K562 (cell line): ENCODE data around the gene DCTN2. TPM values are rescaled to one million over a fixed set of nuclear protein-coding genes. Genes with fewer than 3 reads are reported as not detected.

Source experiments
- ATAC-seq: fragments of 200-7000 bp; cut with Tn5 transposase; 3 replicates; pipeline ENCODE4 v1.9.1; 2020; ENCODE audit warnings: moderate library complexity
- BruUV-seq: library from RNA; stranded (reverse); fragments of 400-500 nt; replicated peaks from 2 replicates; lab custom pipeline; 2021; lab: Mats Ljungman, UMichigan
- CTCF ChIA-PET: fragments of 300-600 bp; formaldehyde crosslinking; extraction: SDS; loops from one replicate; lab custom pipeline; 2021; ENCODE audit warnings: low intra/inter-chr PET ratio; lab: Yijun Ruan, JAX
- POLR2A ChIA-PET: fragments of 300-600, 350-650 bp; sonication (Branson Sonifier 250); formaldehyde crosslinking; extraction: SDS; loops from one replicate; lab custom pipeline; 2021; ENCODE audit warnings: antibody characterized with exemption, inconsistent platforms; lab: Yijun Ruan, JAX
- DNase-seq, 4 experiments: peaks; one replicate each; pipeline versions ENCODE4 v3.0.0 to v3.0.0-alpha.2; 2011 to 2018; ENCODE audit warnings: low spot score in 3 of 4, mixed read lengths in 3 of 4; ENCODE audit errors: extremely low read depth in 1 of 4
- FAIRE-seq: peaks from 2 replicates; lab custom pipeline; 2011; peaks lifted over from hg19 to GRCh38; lab: Jason Lieb, UNC
- H2AFZ ChIP-seq: 2 replicates; pipeline ENCODE4 v1.6.0; 2011; ENCODE audit warnings: low read depth, low read length, control low read depth, inconsistent platforms
- H3K27ac ChIP-seq: fragments of 200-600 bp; 3 replicates; pipeline ENCODE4 v1.8.0; 2011; ENCODE audit warnings: low read depth, mild to moderate bottlenecking, control low read depth, inconsistent platforms, low read length, moderate library complexity, mixed read lengths; ENCODE audit errors: extremely low read depth
- H3K27me3 ChIP-seq, 2 experiments: fragments of 300-600 bp in 1 of 2; 2 replicates in 1 of 2; 3 replicates in 1 of 2; pipeline versions ENCODE4 v1.6.0 to v1.8.0; 2011; ENCODE audit warnings: inconsistent platforms in 2 of 2, low read length in 2 of 2, mild to moderate bottlenecking in 1 of 2, mixed read lengths in 1 of 2, moderate library complexity in 1 of 2; ENCODE audit not compliant: control insufficient read depth in 2 of 2, insufficient read depth in 2 of 2
- H3K36me3 ChIP-seq: fragments of 300-600 bp; 3 replicates; pipeline ENCODE4 v1.8.0; 2011; ENCODE audit warnings: mild to moderate bottlenecking, low read length, inconsistent platforms; ENCODE audit not compliant: control insufficient read depth, insufficient read depth
- H3K4me1 ChIP-seq, 2 experiments: fragments of 200-600 bp in 1 of 2; replicated peaks in 1 of 2; 2 replicates in 1 of 2; 3 replicates in 1 of 2; pipeline versions ENCODE4 v1.5.1 to v1.8.0; 2011; ENCODE audit warnings: inconsistent platforms in 2 of 2, low read length in 2 of 2, mild to moderate bottlenecking in 1 of 2, mixed read lengths in 1 of 2, moderate library complexity in 1 of 2; ENCODE audit not compliant: control insufficient read depth in 2 of 2, insufficient read depth in 2 of 2
- H3K4me2 ChIP-seq: 2 replicates; pipeline ENCODE4 v1.6.1; 2011; ENCODE audit warnings: low read length, control low read depth, inconsistent platforms, mixed read lengths; ENCODE audit not compliant: insufficient read depth
- H3K4me3 ChIP-seq: fragments of 200-600 bp; sonication (generic), shearing (Covaris generic); 2 replicates; pipeline ENCODE4 v1.5.1; 2016; ENCODE audit warnings: control low read depth, inconsistent platforms
- H3K79me2 ChIP-seq: fragments of 200-600 bp; 3 replicates; pipeline ENCODE4 v1.8.0; 2011; ENCODE audit warnings: low read length, inconsistent platforms; ENCODE audit not compliant: control insufficient read depth, insufficient read depth
- H3K9ac ChIP-seq, 2 experiments: 2 replicates each; pipeline versions ENCODE4 v1.6.0 to v1.6.1; 2011; ENCODE audit warnings: low read depth in 2 of 2, low read length in 2 of 2, control low read depth in 1 of 2, inconsistent platforms in 1 of 2, mild to moderate bottlenecking in 1 of 2, mixed read lengths in 1 of 2; ENCODE audit not compliant: insufficient read depth in 1 of 2
- H3K9me1 ChIP-seq: one replicate; pipeline ENCODE4 v1.6.0; 2011; ENCODE audit warnings: inconsistent platforms, mild to moderate bottlenecking, low read length, moderate library complexity; ENCODE audit not compliant: control insufficient read depth, insufficient read depth
- H3K9me3 ChIP-seq: replicated peaks from 2 replicates; pipeline ENCODE4 v1.5.1; 2011; ENCODE audit warnings: low read depth, low read length, inconsistent platforms; ENCODE audit not compliant: control insufficient read depth, insufficient read depth
- H4K20me1 ChIP-seq: replicated peaks from 2 replicates; pipeline ENCODE4 v1.6.1; 2011; ENCODE audit warnings: low read length, inconsistent platforms, mixed read lengths; ENCODE audit not compliant: control insufficient read depth, insufficient read depth
- HMG20A ChIP-seq: fragments of 450-650 bp; formaldehyde crosslinking; conservative IDR thresholded peaks from 2 replicates; pipeline ENCODE4 v1.4.0; 2020; ENCODE audit warnings: mild to moderate bottlenecking, mixed read lengths
- KDM5B ChIP-seq: fragments of 200-600 bp; sonication (generic); IDR thresholded peaks from 2 replicates; pipeline ENCODE4 v1.6.1; 2012; ENCODE audit warnings: low read depth, mild to moderate bottlenecking, moderate library complexity, low read length, control low read depth, inconsistent platforms; ENCODE audit not compliant: insufficient replicate concordance
- KLF10 ChIP-seq: fragments of 250-450 bp; sonication (Bioruptor Pico); IDR thresholded peaks from 2 replicates; pipeline ENCODE4 v1.6.1; 2021; ENCODE audit warnings: matching md5 sums
- MTA1 ChIP-seq: fragments of 450-650 bp; IDR thresholded peaks from 2 replicates; pipeline ENCODE4 v1.6.1; 2017; ENCODE audit warnings: borderline replicate concordance
- NCOR1 ChIP-seq: fragments of 450-650 bp; IDR thresholded peaks from 2 replicates; pipeline ENCODE4 v1.6.1; 2016; ENCODE audit warnings: mild to moderate bottlenecking, moderate library complexity
- NFIC ChIP-seq: fragments of 450-650 bp; IDR thresholded peaks from 2 replicates; pipeline ENCODE4 v1.6.1; 2017; ENCODE audit warnings: mild to moderate bottlenecking, inconsistent platforms
- RBM14 ChIP-seq: fragments of 200-400 bp; formaldehyde crosslinking; IDR thresholded peaks from 2 replicates; pipeline ENCODE4 v1.6.1; 2018; ENCODE audit warnings: low read depth, mild to moderate bottlenecking, low read length, moderate library complexity, borderline replicate concordance; ENCODE audit not compliant: insufficient read depth
- TBP ChIP-seq: optimal IDR thresholded peaks from 2 replicates; pipeline ENCODE3; 2011; ENCODE audit warnings: low read depth, low read length, improper control_type of control experiment
- XRCC4 ChIP-seq: IDR thresholded peaks from one replicate; pipeline ENCODE4 v1.6.1; 2011; ENCODE audit not compliant: insufficient read depth, insufficient read length; ENCODE audit errors: extremely low read depth
- YY1 ChIP-seq, 3 experiments: IDR thresholded peaks; 2 replicates each; pipeline ENCODE4 v1.6.1; 2011; ENCODE audit warnings: low read length in 2 of 3, mild to moderate bottlenecking in 2 of 3, moderate library complexity in 2 of 3, borderline replicate concordance in 1 of 3, control low read depth in 1 of 3, low read depth in 1 of 3; ENCODE audit not compliant: insufficient read depth in 3 of 3, insufficient replicate concordance in 2 of 3, control insufficient read depth in 1 of 3, insufficient read length in 1 of 3; ENCODE audit errors: extremely low read depth in 1 of 3
- ZC3H11A ChIP-seq: IDR thresholded peaks from 2 replicates; pipeline ENCODE4 v1.6.1; 2012; ENCODE audit warnings: low read depth, low read length, improper control_type of control experiment
- ZNF324 ChIP-seq: fragments of 250-450 bp; sonication (Bioruptor Pico); IDR thresholded peaks from 2 replicates; pipeline ENCODE4 v1.4.0; 2020; ENCODE audit warnings: mild to moderate bottlenecking
- ZNF79 ChIP-seq: fragments of 250-450 bp; sonication (Bioruptor Pico); IDR thresholded peaks from 2 replicates; pipeline ENCODE4 v1.4.0; 2020; ENCODE audit warnings: low read depth, mild to moderate bottlenecking, moderate library complexity
- WGBS: fragments of 100-300 bp; shearing (Covaris generic); methylation state at CpG from one replicate; pipeline ENCODE4 v1.1.6; 2016; ENCODE audit warnings: low coverage, mixed read lengths; ENCODE audit not compliant: insufficient coverage; ENCODE audit errors: missing lambda C conversion rate; 5-methylcytosine and 5-hydroxymethylcytosine counted together
- in situ Hi-C: fragments of 300-500 bp; cut with MboI; formaldehyde crosslinking; loops from 4 replicates; pipeline ENCODE4 v1.15.0; 2018; ENCODE audit warnings: inconsistent platforms, mixed read lengths
- intact Hi-C: fragments of 100-400 bp; cut with micrococcal nuclease; formaldehyde crosslinking; loops from 2 replicates; pipeline ENCODE4 v1.14.2; 2022
- polyA plus RNA-seq, 8 experiments: library from polyadenylated mRNA; depleted of rRNA in 4 of 8; stranded (reverse) in 5 of 8; unstranded in 3 of 8; fragments of >200 nt; fragmentation: Nextera tagmentation in 2 of 8; fragmentation: Illumina TruSeq in 1 of 8; extraction: Ambion mirVana in 2 of 8; extraction: Trizol in 1 of 8; gene quantifications; 2 replicates each; pipeline versions ENCODE4 v1.2.1 to v1.2.3, GENCODE V29; 2011 to 2014; ENCODE audit warnings: inconsistent platforms in 1 of 8, missing spikeins in 1 of 8
- total RNA-seq, 7 experiments: library from RNA; depleted of rRNA in 6 of 7; stranded (reverse); fragments of >200 nt in 6 of 7; fragmentation: Illumina TruSeq in 2 of 7; extraction: Trizol in 2 of 7; gene quantifications; 2 replicates each; pipeline versions ENCODE4 v1.2.1 to v1.2.3, GENCODE V29; 2011 to 2021; ENCODE audit warnings: low replicate concordance in 1 of 7
- TF ChIP-seq, protein P1 (sequence below): fragments of 250-450 bp; sonication (Bioruptor Pico); IDR thresholded peaks from 2 replicates; pipeline ENCODE4 v1.4.0; 2020; ENCODE audit warnings: mild to moderate bottlenecking
- TF ChIP-seq, protein P2 (sequence below), 2 experiments: fragments of 450-650 bp in 1 of 2; sonication (generic) in 1 of 2; formaldehyde crosslinking; conservative IDR thresholded peaks; 2 replicates each; pipeline versions ENCODE4 v1.4.0 to v1.8.1; 2020 to 2022; ENCODE audit warnings: mild to moderate bottlenecking in 1 of 2, missing genetic modification reagents in 1 of 2
- TF ChIP-seq, protein P3 (sequence below): fragments of 250-450 bp; sonication (Bioruptor Pico); IDR thresholded peaks from 2 replicates; pipeline ENCODE4 v1.5.0; 2021
- TF ChIP-seq, protein P4 (sequence below): fragments of 250-450 bp; sonication (Bioruptor Pico); IDR thresholded peaks from 2 replicates; pipeline ENCODE4 v1.8.0; 2021; ENCODE audit warnings: moderate library complexity, mild to moderate bottlenecking, inconsistent platforms

Gene DCTN2
- total and polyA plus RNA-seq, 9 of the 15 experiments (the other 6 are each of a cell fraction or from before 2014, with no cell fraction given) = 43.6 to 270 (median 125) TPM

DNA sequence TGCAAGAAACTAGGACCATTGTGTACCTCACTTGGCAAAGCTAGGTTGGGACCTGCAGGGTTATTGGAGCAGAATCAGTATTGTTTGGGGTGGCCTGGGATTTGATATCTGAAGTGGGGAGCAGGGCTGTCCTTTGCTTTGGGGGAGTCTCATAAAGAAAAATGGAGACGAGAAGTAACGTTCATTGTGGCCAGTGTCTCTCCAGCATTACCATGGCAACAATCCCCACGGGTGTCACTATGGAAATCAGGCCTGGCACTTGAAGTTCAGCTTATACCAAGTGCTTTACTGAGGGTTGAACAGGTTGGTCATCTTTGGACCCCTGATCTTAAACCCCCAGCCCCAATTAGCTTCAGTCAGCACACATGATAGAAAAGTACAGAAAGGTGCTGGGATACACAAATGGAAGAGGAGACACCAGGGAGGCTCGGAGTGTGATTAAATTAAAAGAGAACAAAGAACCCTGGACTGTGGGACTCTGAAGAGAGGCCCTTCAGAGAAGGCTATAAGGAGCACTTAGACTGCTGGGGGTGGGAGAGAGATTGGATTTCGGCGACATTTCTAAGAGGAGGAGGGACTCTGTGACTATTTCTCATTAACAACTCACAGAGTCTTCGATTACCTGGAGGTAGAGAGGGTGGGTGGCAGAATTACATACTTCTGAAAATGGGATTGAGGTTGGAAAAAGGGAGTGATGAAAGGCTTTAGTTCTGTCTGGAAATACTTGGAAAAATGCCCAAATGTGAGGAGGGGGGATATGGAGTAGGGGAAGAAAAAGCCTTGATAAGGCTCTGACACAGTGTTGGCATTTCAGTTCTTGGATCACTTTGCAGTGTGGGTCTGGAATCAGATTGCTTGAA, 6.6 kb upstream of the DCTN2 start:
- H3K4me2 ChIP-seq = peak overlapping the region; percentile 89
- POLR2A ChIA-PET = interaction anchor here (0.5 to 4.2 kb wide), 14 partner anchors 8 to 370 kb away, joined by 3 to 38 read pairs (median 4); partner anchors contain the start of genes ARHGEF25 and DDIT3
- no peaks in the 10 kb centered on the region for H3K9me3 ChIP-seq
- H3K4me3 ChIP-seq = peak overlapping the region; percentile 69; the same call in 1 of the 2 replicates
- DNase-seq = peak in 1 of 4 experiments; percentile 26
- peaks cover 51 to 61% of the 10 kb centered on the region in 2 experiments for H3K4me1 ChIP-seq
- ATAC-seq = no peak
- WGBS = 28% methylated on average over 7 of the region's 7 CpGs
- in situ Hi-C loops = no loop called here
- peaks cover 59% of the 10 kb centered on the region for H3K79me2 ChIP-seq
- peaks cover 17% of the 10 kb centered on the region for H3K36me3 ChIP-seq
- CTCF ChIA-PET = interaction anchor here (0.6 kb wide), 1 partner anchor 22 kb away, joined by 3 read pairs; no protein-coding TSS in a partner anchor
- intact Hi-C loops = loop anchor here (2.0 kb wide), 1 partner anchor 15 kb away; no protein-coding TSS in a partner anchor
- H3K9ac ChIP-seq = peak overlapping the region; percentile 72 to 84; a peak in 3 of 4 replicates
- peak overlapping the region; percentile 90 for H3K27ac ChIP-seq
- no peak for FAIRE-seq
- no peaks in the 10 kb centered on the region for H4K20me1 ChIP-seq
- no peaks in the 10 kb centered on the region for H3K27me3 ChIP-seq
- no peaks in the 10 kb centered on the region for H3K9me1 ChIP-seq
- H2AFZ ChIP-seq = peak overlapping the region; percentile 78
- no TSS peak for BruUV-seq
- TF ChIP-seq, protein P1, sequence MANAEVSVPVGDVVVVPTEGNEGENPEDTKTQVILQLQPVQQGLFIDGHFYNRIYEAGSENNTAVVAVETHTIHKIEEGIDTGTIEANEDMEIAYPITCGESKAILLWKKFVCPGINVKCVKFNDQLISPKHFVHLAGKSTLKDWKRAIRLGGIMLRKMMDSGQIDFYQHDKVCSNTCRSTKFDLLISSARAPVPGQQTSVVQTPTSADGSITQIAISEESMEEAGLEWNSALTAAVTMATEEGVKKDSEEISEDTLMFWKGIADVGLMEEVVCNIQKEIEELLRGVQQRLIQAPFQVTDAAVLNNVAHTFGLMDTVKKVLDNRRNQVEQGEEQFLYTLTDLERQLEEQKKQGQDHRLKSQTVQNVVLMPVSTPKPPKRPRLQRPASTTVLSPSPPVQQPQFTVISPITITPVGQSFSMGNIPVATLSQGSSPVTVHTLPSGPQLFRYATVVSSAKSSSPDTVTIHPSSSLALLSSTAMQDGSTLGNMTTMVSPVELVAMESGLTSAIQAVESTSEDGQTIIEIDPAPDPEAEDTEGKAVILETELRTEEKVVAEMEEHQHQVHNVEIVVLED (CRISPR knock-in tag) = no peak
- TF ChIP-seq NFIC = peak; percentile 86
- no peak for TF ChIP-seq TBP
- no peak for TF ChIP-seq ZC3H11A
- no peak for TF ChIP-seq RBM14
- no peak for TF ChIP-seq MTA1
- peak; percentile 19 for TF ChIP-seq KDM5B
- TF ChIP-seq NCOR1 = no peak
- TF ChIP-seq KLF10 = no peak
- no peak for TF ChIP-seq XRCC4
- no peak for TF ChIP-seq HMG20A
- TF ChIP-seq, protein P2, sequence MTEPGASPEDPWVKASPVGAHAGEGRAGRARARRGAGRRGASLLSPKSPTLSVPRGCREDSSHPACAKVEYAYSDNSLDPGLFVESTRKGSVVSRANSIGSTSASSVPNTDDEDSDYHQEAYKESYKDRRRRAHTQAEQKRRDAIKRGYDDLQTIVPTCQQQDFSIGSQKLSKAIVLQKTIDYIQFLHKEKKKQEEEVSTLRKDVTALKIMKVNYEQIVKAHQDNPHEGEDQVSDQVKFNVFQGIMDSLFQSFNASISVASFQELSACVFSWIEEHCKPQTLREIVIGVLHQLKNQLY (CRISPR knock-in tag; conservative IDR thresholded peaks at IDR 0.05) = no peak
- no peak for TF ChIP-seq ZNF79 (CRISPR knock-in tag)
- TF ChIP-seq, protein P3, sequence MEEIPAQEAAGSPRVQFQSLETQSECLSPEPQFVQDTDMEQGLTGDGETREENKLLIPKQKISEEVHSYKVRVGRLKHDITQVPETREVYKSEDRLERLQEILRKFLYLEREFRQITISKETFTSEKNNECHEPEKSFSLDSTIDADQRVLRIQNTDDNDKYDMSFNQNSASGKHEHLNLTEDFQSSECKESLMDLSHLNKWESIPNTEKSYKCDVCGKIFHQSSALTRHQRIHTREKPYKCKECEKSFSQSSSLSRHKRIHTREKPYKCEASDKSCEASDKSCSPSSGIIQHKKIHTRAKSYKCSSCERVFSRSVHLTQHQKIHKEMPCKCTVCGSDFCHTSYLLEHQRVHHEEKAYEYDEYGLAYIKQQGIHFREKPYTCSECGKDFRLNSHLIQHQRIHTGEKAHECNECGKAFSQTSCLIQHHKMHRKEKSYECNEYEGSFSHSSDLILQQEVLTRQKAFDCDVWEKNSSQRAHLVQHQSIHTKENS (CRISPR knock-in tag) = no peak
- TF ChIP-seq ZNF324 (CRISPR knock-in tag) = no peak
- TF ChIP-seq, protein P4, sequence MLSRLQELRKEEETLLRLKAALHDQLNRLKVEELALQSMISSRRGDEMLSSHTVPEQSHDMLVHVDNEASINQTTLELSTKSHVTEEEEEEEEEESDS (CRISPR knock-in tag) = no peak
- peak in 1 of 3 experiments; percentile 18 for TF ChIP-seq YY1 (IDR thresholded peaks at IDR 0.05; ENCODE audit: borderline replicate concordance in 1 of 3, control insufficient read depth in 1 of 3, extremely low read depth in 1 of 3, insufficient read depth in 3 of 3, insufficient read length in 1 of 3, insufficient replicate concordance in 2 of 3, low read depth in 1 of 3, low read length in 2 of 3)
